Neural progenitor cell (in vitro differentiated cells): ENCODE measurements around the gene DAPK2.

Experiments
- CTCF ChIP-seq: fragments of 200-600 bp; sonication (generic); IDR thresholded peaks from 2 replicates; pipeline ENCODE4 v1.5.1; 2017; ENCODE audit warnings: antibody characterized with exemption, mild to moderate bottlenecking
- EZH2 ChIP-seq: fragments of 200-600 bp; sonication (generic); IDR thresholded peaks from 2 replicates; pipeline ENCODE4 v1.6.1; 2017; ENCODE audit warnings: antibody characterized with exemption, mild to moderate bottlenecking, moderate library complexity

DNA sequence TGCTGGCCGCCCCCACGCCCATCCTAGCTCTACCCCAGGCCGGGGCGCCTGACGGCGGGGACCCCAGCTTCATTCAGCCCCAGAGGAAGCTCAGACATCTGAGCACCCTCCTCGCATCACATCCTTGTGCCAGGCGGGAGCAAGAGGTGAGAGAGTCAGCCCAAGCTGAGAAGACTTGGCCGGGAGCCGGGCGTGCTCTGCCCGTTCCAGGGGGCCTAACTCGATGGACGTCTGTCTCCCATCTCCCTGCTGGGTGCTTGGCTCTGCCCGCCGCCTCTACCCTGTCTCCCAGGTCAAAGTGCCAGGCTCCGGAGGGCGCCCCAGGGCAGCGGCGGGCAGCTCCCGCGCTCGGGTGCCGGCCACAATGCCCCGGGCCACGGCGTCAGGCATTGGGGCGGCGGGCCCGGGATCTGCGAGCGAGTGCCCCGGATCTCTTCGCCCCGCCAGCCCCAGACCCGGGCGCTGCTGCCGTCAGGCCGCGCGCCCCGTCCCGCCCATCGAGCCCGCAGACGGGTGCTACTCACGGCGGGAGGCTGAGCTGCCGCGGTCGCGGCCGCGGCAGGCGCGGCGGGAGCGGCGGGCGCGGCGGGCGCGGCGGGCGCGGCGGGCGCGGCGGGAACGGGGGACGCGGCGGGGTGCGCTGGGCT lies 388 bp downstream of the DAPK2 start:
- TF ChIP-seq CTCF (no peak), EZH2 (no peak)
